Left ventricle myocardium inferior (tissue), 1 donor: ENCODE measurements around the gene COPS8. TPM values are rescaled to one million over a fixed set of nuclear protein-coding genes. Genes with fewer than 3 reads are reported as not detected.
A peak's percentile ranks its signal among the peaks of the same experiment; 100 is the strongest.

Experiments used
- DNase-seq: peaks from one replicate; pipeline ENCODE4 v3.0.0-alpha.2; 2020
- H3K27ac ChIP-seq: fragments of 200-600 bp; replicated peaks from 2 replicates; pipeline ENCODE4 v1.8.0; 2021
- H3K27me3 ChIP-seq: fragments of 200-600 bp; 2 replicates; pipeline ENCODE4 v1.8.0; 2021; ENCODE audit warnings: low read depth
- H3K36me3 ChIP-seq: fragments of 200-600 bp; 2 replicates; pipeline ENCODE4 v1.8.0; 2021
- H3K4me1 ChIP-seq: fragments of 200-600 bp; 2 replicates; pipeline ENCODE4 v1.8.0; 2021
- H3K4me3 ChIP-seq: fragments of 200-600 bp; 2 replicates; pipeline ENCODE4 v1.8.0; 2021; ENCODE audit warnings: mild to moderate bottlenecking, moderate library complexity
- H3K9me3 ChIP-seq: fragments of 200-600 bp; replicated peaks from 2 replicates; pipeline ENCODE4 v1.8.0; 2021
- CTCF ChIP-seq: fragments of 200-600 bp; IDR thresholded peaks from 2 replicates; pipeline ENCODE4 v1.8.0; 2021; ENCODE audit warnings: antibody characterized with exemption, mild to moderate bottlenecking, borderline replicate concordance
- intact Hi-C: fragments of 100-400 bp; cut with micrococcal nuclease; formaldehyde crosslinking; loops from one replicate; pipeline ENCODE4 v1.11.0; 2022
- total RNA-seq: library from RNA; stranded (reverse); fragmentation: NEBNext Ultra II Directional; extraction: Animal tissue kit (Norgen Biotek cat#: 25700); gene quantifications from one replicate; pipeline ENCODE4 v1.2.1, GENCODE V29; 2021
- donor health status: DM: no; HTN: yes; CAD: no; lungs with severe emphysema.

COPS8 gene
- total RNA-seq, 1 donor from 2014 or later: 97.0 TPM

GRCh38 chr2:237059155-237059875 is 26.4 kb upstream of the COPS8 start:
- DNase-seq: no peak
- no peak overlapping the region for H3K4me3 ChIP-seq
- H3K9me3 ChIP-seq: no peaks in the 10 kb centered on the region
- no peak overlapping the region for H3K27ac ChIP-seq
- peaks cover 9% of the 10 kb centered on the region for H3K4me1 ChIP-seq
- intact Hi-C loops: no loop called here
- TF ChIP-seq CTCF: no peak
- no peaks in the 10 kb centered on the region for H3K36me3 ChIP-seq
- H3K27me3 ChIP-seq: no peaks in the 10 kb centered on the region

GRCh38 chr2:237060534-237061312 is 25.0 kb upstream of the COPS8 start:
- Histone ChIP-seq H3K9me3 (no peaks in the 10 kb centered on the region), H3K27ac (no peak overlapping the region), H3K4me1 (peaks cover 9% of the 10 kb centered on the region), H3K4me3 (no peak overlapping the region), H3K36me3 (no peaks in the 10 kb centered on the region), H3K27me3 (no peaks in the 10 kb centered on the region)
- no peak for DNase-seq
- peak; percentile 74 for TF ChIP-seq CTCF
- intact Hi-C loops: loop anchor here (5.0 kb wide), 1 partner anchor 708 kb away; no protein-coding TSS in a partner anchor

- Histone ChIP-seq H3K4me3 (no peak overlapping the region), H3K9me3 (no peaks in the 10 kb centered on the region), H3K36me3 (no peaks in the 10 kb centered on the region), H3K27ac (no peak overlapping the region), H3K27me3 (no peaks in the 10 kb centered on the region), H3K4me1 (peaks cover 9% of the 10 kb centered on the region)
- TF ChIP-seq CTCF: no peak
- DNase-seq: no peak
- intact Hi-C loops: loop anchor here (5.0 kb wide), 1 partner anchor 709 kb away; no protein-coding TSS in a partner anchor
Measured at GRCh38 chr2:237061356-237061755, 24.3 kb upstream of the COPS8 start.

GRCh38 chr2:237062585-237062984 is 23.1 kb upstream of the COPS8 start:
- peaks cover 9% of the 10 kb centered on the region for H3K4me1 ChIP-seq
- H3K9me3 ChIP-seq: no peaks in the 10 kb centered on the region
- no peaks in the 10 kb centered on the region for H3K27me3 ChIP-seq
- intact Hi-C loops: loop anchor here (5.0 kb wide), 1 partner anchor 710 kb away; no protein-coding TSS in a partner anchor
- TF ChIP-seq CTCF: no peak
- no peak overlapping the region for H3K27ac ChIP-seq
- no peak overlapping the region for H3K4me3 ChIP-seq
- no peak for DNase-seq
- no peaks in the 10 kb centered on the region for H3K36me3 ChIP-seq

GRCh38 chr2:237064203-237065070 is 21.3 kb upstream of the COPS8 start:
- no peaks in the 10 kb centered on the region for H3K27me3 ChIP-seq
- H3K36me3 ChIP-seq: no peaks in the 10 kb centered on the region
- peak overlapping the region; percentile 3 for H3K4me3 ChIP-seq
- no peak for DNase-seq
- no peak for TF ChIP-seq CTCF
- no peaks in the 10 kb centered on the region for H3K9me3 ChIP-seq
- intact Hi-C loops: loop anchor here (5.0 kb wide), 1 partner anchor 712 kb away; no protein-coding TSS in a partner anchor
- H3K4me1 ChIP-seq: peaks cover 9% of the 10 kb centered on the region
- no peak overlapping the region for H3K27ac ChIP-seq
